ENCODE results near the gene DPM3. TPM values are rescaled to one million over a fixed set of nuclear protein-coding genes. Genes with fewer than 3 reads are reported as not detected.

Gene DPM3
- total RNA-seq, 1 donor from 2014 or later: 13.6 TPM

- Histone ChIP-seq H3K36me3 (ENCODE audit: control insufficient read depth in 3 of 3, insufficient read depth in 3 of 3, low read length in 3 of 3) (no peaks in the 10 kb centered on the region), H3K4me3 (ENCODE audit: low read length in 3 of 3) (no peak overlapping the region), H3K9me3 (ENCODE audit: control insufficient read depth in 3 of 3, low read length in 3 of 3) (no peaks in the 10 kb centered on the region), H3K27ac (ENCODE audit: low read depth, low read length) (no peak overlapping the region), H3K9ac (ENCODE audit: low read depth in 1 of 3, low read length in 3 of 3) (no peak overlapping the region), H3K27me3 (ENCODE audit: control insufficient read depth in 3 of 3, insufficient read depth in 3 of 3, low read length in 3 of 3) (peaks cover 0 to 9% (median 9%) of the 10 kb centered on the region in 3 donors), H3K4me1 (ENCODE audit: control insufficient read depth in 3 of 3, insufficient read depth in 3 of 3, low read length in 3 of 3) (no peaks in the 10 kb centered on the region)
These were observed 22.7 kb downstream of the DPM3 start for GRCh38 chr1:155117610-155118009.

GRCh38 chr1:155116113-155116764 lies 24.1 kb downstream of the DPM3 start:
- Histone ChIP-seq H3K4me1 (ENCODE audit: control insufficient read depth in 3 of 3, insufficient read depth in 3 of 3, low read length in 3 of 3) (no peaks in the 10 kb centered on the region), H3K4me3 (ENCODE audit: low read length in 3 of 3) (no peak overlapping the region), H3K27ac (ENCODE audit: low read depth, low read length) (no peak overlapping the region), H3K9ac (ENCODE audit: low read depth in 1 of 3, low read length in 3 of 3) (no peak overlapping the region), H3K36me3 (ENCODE audit: control insufficient read depth in 3 of 3, insufficient read depth in 3 of 3, low read length in 3 of 3) (no peaks in the 10 kb centered on the region), H3K9me3 (ENCODE audit: control insufficient read depth in 3 of 3, low read length in 3 of 3) (no peaks in the 10 kb centered on the region), H3K27me3 (ENCODE audit: control insufficient read depth in 3 of 3, insufficient read depth in 3 of 3, low read length in 3 of 3) (peaks cover 0 to 13% (median 9%) of the 10 kb centered on the region in 3 donors)

- Histone ChIP-seq H3K27ac (ENCODE audit: low read depth, low read length) (no peak overlapping the region), H3K9me3 (ENCODE audit: control insufficient read depth in 3 of 3, low read length in 3 of 3) (no peaks in the 10 kb centered on the region), H3K4me3 (ENCODE audit: low read length in 3 of 3) (no peak overlapping the region), H3K36me3 (ENCODE audit: control insufficient read depth in 3 of 3, insufficient read depth in 3 of 3, low read length in 3 of 3) (no peaks in the 10 kb centered on the region), H3K27me3 (ENCODE audit: control insufficient read depth in 3 of 3, insufficient read depth in 3 of 3, low read length in 3 of 3) (peaks cover 0 to 13% (median 9%) of the 10 kb centered on the region in 3 donors), H3K9ac (ENCODE audit: low read depth in 1 of 3, low read length in 3 of 3) (no peak overlapping the region), H3K4me1 (ENCODE audit: control insufficient read depth in 3 of 3, insufficient read depth in 3 of 3, low read length in 3 of 3) (no peaks in the 10 kb centered on the region)
These were observed 26.8 kb downstream of the DPM3 start for GRCh38 chr1:155113450-155113980.

- Histone ChIP-seq H3K27ac (ENCODE audit: low read depth, low read length) (no peak overlapping the region), H3K4me3 (ENCODE audit: low read length in 3 of 3) (no peak overlapping the region), H3K9ac (ENCODE audit: low read depth in 1 of 3, low read length in 3 of 3) (no peak overlapping the region), H3K9me3 (ENCODE audit: control insufficient read depth in 3 of 3, low read length in 3 of 3) (no peaks in the 10 kb centered on the region), H3K36me3 (ENCODE audit: control insufficient read depth in 3 of 3, insufficient read depth in 3 of 3, low read length in 3 of 3) (no peaks in the 10 kb centered on the region), H3K27me3 (ENCODE audit: control insufficient read depth in 3 of 3, insufficient read depth in 3 of 3, low read length in 3 of 3) (peaks cover 0 to 8% (median 0%) of the 10 kb centered on the region in 3 donors), H3K4me1 (ENCODE audit: control insufficient read depth in 3 of 3, insufficient read depth in 3 of 3, low read length in 3 of 3) (peaks cover 0 to under 1% (median 0%) of the 10 kb centered on the region in 3 donors)
These were observed 29.5 kb downstream of the DPM3 start for GRCh38 chr1:155110826-155111225.

GRCh38 chr1:155110381-155110780 lies 29.9 kb downstream of the DPM3 start:
- Histone ChIP-seq H3K4me1 (ENCODE audit: control insufficient read depth in 3 of 3, insufficient read depth in 3 of 3, low read length in 3 of 3) (peaks cover 0 to 4% (median 3%) of the 10 kb centered on the region in 3 donors), H3K9ac (ENCODE audit: low read depth in 1 of 3, low read length in 3 of 3) (no peak overlapping the region), H3K4me3 (ENCODE audit: low read length in 3 of 3) (no peak overlapping the region), H3K27me3 (ENCODE audit: control insufficient read depth in 3 of 3, insufficient read depth in 3 of 3, low read length in 3 of 3) (peaks cover 0 to 8% (median 0%) of the 10 kb centered on the region in 3 donors), H3K27ac (ENCODE audit: low read depth, low read length) (no peak overlapping the region), H3K36me3 (ENCODE audit: control insufficient read depth in 3 of 3, insufficient read depth in 3 of 3, low read length in 3 of 3) (no peaks in the 10 kb centered on the region), H3K9me3 (ENCODE audit: control insufficient read depth in 3 of 3, low read length in 3 of 3) (no peaks in the 10 kb centered on the region)

- Histone ChIP-seq H3K4me3 (ENCODE audit: low read length in 3 of 3) (no peak overlapping the region), H3K27me3 (ENCODE audit: control insufficient read depth in 3 of 3, insufficient read depth in 3 of 3, low read length in 3 of 3) (peaks cover 0 to 8% (median 0%) of the 10 kb centered on the region in 3 donors), H3K9ac (ENCODE audit: low read depth in 1 of 3, low read length in 3 of 3) (no peak overlapping the region), H3K9me3 (ENCODE audit: control insufficient read depth in 3 of 3, low read length in 3 of 3) (no peaks in the 10 kb centered on the region), H3K36me3 (ENCODE audit: control insufficient read depth in 3 of 3, insufficient read depth in 3 of 3, low read length in 3 of 3) (no peaks in the 10 kb centered on the region), H3K27ac (ENCODE audit: low read depth, low read length) (no peak overlapping the region), H3K4me1 (ENCODE audit: control insufficient read depth in 3 of 3, insufficient read depth in 3 of 3, low read length in 3 of 3) (peaks cover 6 to 9% (median 9%) of the 10 kb centered on the region in 3 donors)
These were observed 32.0 kb downstream of the DPM3 start for GRCh38 chr1:155108296-155108695.

GRCh38 chr1:155107309-155108264 lies 32.7 kb downstream of the DPM3 start:
- H3K9ac ChIP-seq (ENCODE audit: low read depth in 1 of 3, low read length in 3 of 3): no peak overlapping the region
- H3K4me1 ChIP-seq (ENCODE audit: control insufficient read depth in 3 of 3, insufficient read depth in 3 of 3, low read length in 3 of 3): peaks cover 6 to 9% (median 9%) of the 10 kb centered on the region in 3 donors
- H3K9me3 ChIP-seq (ENCODE audit: control insufficient read depth in 3 of 3, low read length in 3 of 3): no peaks in the 10 kb centered on the region
- H3K4me3 ChIP-seq (ENCODE audit: low read length in 3 of 3): no peak overlapping the region
- H3K27ac ChIP-seq (ENCODE audit: low read depth, low read length): no peak overlapping the region
- no peaks in the 10 kb centered on the region for H3K36me3 ChIP-seq (ENCODE audit: control insufficient read depth in 3 of 3, insufficient read depth in 3 of 3, low read length in 3 of 3)
- H3K27me3 ChIP-seq (ENCODE audit: control insufficient read depth in 3 of 3, insufficient read depth in 3 of 3, low read length in 3 of 3): peaks cover 0 to 8% (median 0%) of the 10 kb centered on the region in 3 donors

GRCh38 chr1:155106862-155107261 lies 33.5 kb downstream of the DPM3 start:
- Histone ChIP-seq H3K9me3 (ENCODE audit: control insufficient read depth in 3 of 3, low read length in 3 of 3) (no peaks in the 10 kb centered on the region), H3K4me3 (ENCODE audit: low read length in 3 of 3) (no peak overlapping the region), H3K27me3 (ENCODE audit: control insufficient read depth in 3 of 3, insufficient read depth in 3 of 3, low read length in 3 of 3) (peaks cover 0 to 4% (median 0%) of the 10 kb centered on the region in 3 donors), H3K9ac (ENCODE audit: low read depth in 1 of 3, low read length in 3 of 3) (no peak overlapping the region), H3K36me3 (ENCODE audit: control insufficient read depth in 3 of 3, insufficient read depth in 3 of 3, low read length in 3 of 3) (no peaks in the 10 kb centered on the region), H3K4me1 (ENCODE audit: control insufficient read depth in 3 of 3, insufficient read depth in 3 of 3, low read length in 3 of 3) (peaks cover 6 to 9% (median 9%) of the 10 kb centered on the region in 3 donors), H3K27ac (ENCODE audit: low read depth, low read length) (no peak overlapping the region)

GRCh38 chr1:155105604-155106011 lies 34.7 kb downstream of the DPM3 start:
- Histone ChIP-seq H3K4me1 (ENCODE audit: control insufficient read depth in 3 of 3, insufficient read depth in 3 of 3, low read length in 3 of 3) (peaks cover 6 to 9% (median 9%) of the 10 kb centered on the region in 3 donors), H3K4me3 (ENCODE audit: low read length in 3 of 3) (no peak overlapping the region), H3K27me3 (ENCODE audit: control insufficient read depth in 3 of 3, insufficient read depth in 3 of 3, low read length in 3 of 3) (peaks cover 0 to 4% (median 0%) of the 10 kb centered on the region in 3 donors), H3K9ac (ENCODE audit: low read depth in 1 of 3, low read length in 3 of 3) (no peak overlapping the region), H3K9me3 (ENCODE audit: control insufficient read depth in 3 of 3, low read length in 3 of 3) (no peaks in the 10 kb centered on the region), H3K27ac (ENCODE audit: low read depth, low read length) (no peak overlapping the region), H3K36me3 (ENCODE audit: control insufficient read depth in 3 of 3, insufficient read depth in 3 of 3, low read length in 3 of 3) (no peaks in the 10 kb centered on the region)

Data from skeletal muscle tissue (tissue), 4 donors.